Testis (tissue), 2 donors: ENCODE measurements around the gene FAM9B.

ENCODE experiments used
- POLR2A ChIP-seq: fragments of 450-650 bp; IDR thresholded peaks from one replicate; pipeline ENCODE4 v1.6.1; 2017; ENCODE audit warnings: antibody characterized with exemption, mild to moderate bottlenecking, moderate library complexity
- TF ChIP-seq, protein P1 (sequence below), 3 experiments: fragments of 450-650 bp in 2 of 3; fragments of 200-600 bp in 1 of 3; sonication (generic) in 1 of 3; IDR thresholded peaks; one replicate each; pipeline ENCODE4 v1.5.1; 2016 to 2019; ENCODE audit warnings: antibody characterized with exemption in 3 of 3, mild to moderate bottlenecking in 2 of 3, moderate library complexity in 1 of 3

- TF ChIP-seq, protein P1, sequence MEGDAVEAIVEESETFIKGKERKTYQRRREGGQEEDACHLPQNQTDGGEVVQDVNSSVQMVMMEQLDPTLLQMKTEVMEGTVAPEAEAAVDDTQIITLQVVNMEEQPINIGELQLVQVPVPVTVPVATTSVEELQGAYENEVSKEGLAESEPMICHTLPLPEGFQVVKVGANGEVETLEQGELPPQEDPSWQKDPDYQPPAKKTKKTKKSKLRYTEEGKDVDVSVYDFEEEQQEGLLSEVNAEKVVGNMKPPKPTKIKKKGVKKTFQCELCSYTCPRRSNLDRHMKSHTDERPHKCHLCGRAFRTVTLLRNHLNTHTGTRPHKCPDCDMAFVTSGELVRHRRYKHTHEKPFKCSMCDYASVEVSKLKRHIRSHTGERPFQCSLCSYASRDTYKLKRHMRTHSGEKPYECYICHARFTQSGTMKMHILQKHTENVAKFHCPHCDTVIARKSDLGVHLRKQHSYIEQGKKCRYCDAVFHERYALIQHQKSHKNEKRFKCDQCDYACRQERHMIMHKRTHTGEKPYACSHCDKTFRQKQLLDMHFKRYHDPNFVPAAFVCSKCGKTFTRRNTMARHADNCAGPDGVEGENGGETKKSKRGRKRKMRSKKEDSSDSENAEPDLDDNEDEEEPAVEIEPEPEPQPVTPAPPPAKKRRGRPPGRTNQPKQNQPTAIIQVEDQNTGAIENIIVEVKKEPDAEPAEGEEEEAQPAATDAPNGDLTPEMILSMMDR (IDR thresholded peaks at IDR 0.05): no peak
- TF ChIP-seq POLR2A: no peak
Measured at GRCh38 chrX:9069573-9069972, 35.6 kb upstream of the FAM9B start.
